ENCODE results near the gene GLUL.
"Not testable (repeated sequence)": the region's sequence is repeated elsewhere in the genome, so short reads cannot be mapped to it uniquely, and the experiment has no call there.

Gene GLUL

GRCh38 chr1:182394055-182394775 lies 2.6 kb upstream of the GLUL start:
- no peak for DNase-seq (ENCODE audit: low read depth)

- peak; percentile 24 for DNase-seq (ENCODE audit: low read depth)
Observed at GRCh38 chr1:182392050-182393028, 749 bp upstream of the GLUL start.

- no peak for DNase-seq (ENCODE audit: low read depth)
Observed at GRCh38 chr1:182391028-182391361, 595 bp downstream of the GLUL start.

- DNase-seq (ENCODE audit: low read depth): no peak
Observed at GRCh38 chr1:182389619-182390047, 2.0 kb downstream of the GLUL start.

- DNase-seq (ENCODE audit: low read depth): no peak
Observed at GRCh38 chr1:182388392-182389134, 3.0 kb downstream of the GLUL start.

GRCh38 chr1:182387566-182387965 lies 4.0 kb downstream of the GLUL start:
- no peak for DNase-seq (ENCODE audit: low read depth)

- no peak for DNase-seq (ENCODE audit: low read depth)
Observed at GRCh38 chr1:182386980-182387379, 4.6 kb downstream of the GLUL start.

- no peak for DNase-seq (ENCODE audit: low read depth)
Observed at GRCh38 chr1:182385885-182386853, 5.4 kb downstream of the GLUL start.

GRCh38 chr1:182384387-182384960 lies 7.1 kb downstream of the GLUL start:
- no peak for DNase-seq (ENCODE audit: low read depth)

- no peak for DNase-seq (ENCODE audit: low read depth)
Observed at GRCh38 chr1:182383934-182384333, 7.7 kb downstream of the GLUL start.

GRCh38 chr1:182383037-182383661 lies 8.4 kb downstream of the GLUL start:
- no peak for DNase-seq (ENCODE audit: low read depth)

- DNase-seq (ENCODE audit: low read depth): no peak
Observed at GRCh38 chr1:182381962-182382819, 9.4 kb downstream of the GLUL start.

GRCh38 chr1:182380199-182380598 lies 11.4 kb downstream of the GLUL start:
- DNase-seq (ENCODE audit: low read depth): no peak

GRCh38 chr1:182379781-182380180 lies 11.8 kb downstream of the GLUL start:
- not testable (repeated sequence) for DNase-seq (ENCODE audit: low read depth)

GRCh38 chr1:182376936-182377574 lies 14.5 kb downstream of the GLUL start:
- no peak for DNase-seq (ENCODE audit: low read depth)

GRCh38 chr1:182374101-182374834 lies 17.3 kb downstream of the GLUL start:
- no peak for DNase-seq (ENCODE audit: low read depth)

GRCh38 chr1:182370532-182370931 lies 21.1 kb downstream of the GLUL start:
- no peak for DNase-seq (ENCODE audit: low read depth)

- no peak for DNase-seq (ENCODE audit: low read depth)
Observed at GRCh38 chr1:182368903-182369302, 22.7 kb downstream of the GLUL start.

Measured in fibroblast of the conjunctiva (primary cell).